A549 (cell line): Measurements from ENCODE around the gene CLEC16A.

Source experiments
- CTCF ChIP-seq: fragments of >200 bp; sonication (Bioruptor Twin); formaldehyde crosslinking; IDR thresholded peaks from 3 replicates; pipeline ENCODE4 v1.5.1; 2016
- EP300 ChIP-seq, 2 experiments: fragments of >200 bp; sonication (Bioruptor Twin); formaldehyde crosslinking; IDR thresholded peaks; 2 replicates in 1 of 2; 3 replicates in 1 of 2; pipeline ENCODE4 v1.6.1; 2016 to 2017
- POLR2AphosphoS2 ChIP-seq: conservative IDR thresholded peaks from 2 replicates; pipeline ENCODE4 v1.6.1; 2012; ENCODE audit warnings: low read length, improper control_type of control experiment, inconsistent platforms
- ZFP36 ChIP-seq: fragments of 450-650 bp; IDR thresholded peaks from 2 replicates; pipeline ENCODE4 v1.6.1; 2014; ENCODE audit warnings: borderline replicate concordance; ENCODE audit not compliant: partially characterized antibody

- TF ChIP-seq POLR2AphosphoS2 (no peak), CTCF (no peak), ZFP36 (no peak), EP300 (IDR thresholded peaks at IDR 0.05) (no peak)
Measured at GRCh38 chr16:10942352-10943063, 1.9 kb upstream of the CLEC16A start, which contains the start of gene DEXI.
